Superior temporal gyrus (tissue), 1 donor: ENCODE results near the gene NFAM1.

Experiments used
- DNase-seq: peaks from one replicate; pipeline ENCODE4 v3.0.0-alpha.2; 2016; ENCODE audit errors: extremely low spot score

NFAM1 gene

DNA sequence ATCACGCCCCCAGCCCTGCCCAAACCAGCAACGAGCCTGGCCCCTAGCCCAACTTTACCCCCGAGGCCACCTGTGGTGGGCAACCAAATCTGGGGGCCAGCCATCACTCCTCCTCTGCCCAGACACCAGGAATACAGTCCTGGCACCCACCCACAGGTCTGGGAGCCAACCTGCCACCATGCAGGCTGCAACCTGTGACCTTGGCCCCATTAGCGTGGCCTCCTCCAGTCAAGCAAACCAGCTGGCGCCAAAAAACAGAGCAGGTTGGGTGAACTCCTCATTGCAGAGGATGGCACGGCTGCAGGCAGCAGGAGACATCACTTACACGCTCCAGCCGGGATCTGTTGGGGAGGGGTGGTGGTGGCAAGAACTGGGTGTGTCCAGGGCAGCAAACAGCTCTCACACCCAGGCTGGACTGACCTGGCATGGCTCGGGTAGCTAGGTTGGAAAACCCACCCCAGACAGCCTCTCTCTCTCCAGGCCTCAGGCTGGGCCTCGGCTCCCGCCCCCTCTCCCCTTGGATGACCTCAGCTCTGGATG lies 96.3 kb downstream of the NFAM1 start:
- no peak for DNase-seq

DNA sequence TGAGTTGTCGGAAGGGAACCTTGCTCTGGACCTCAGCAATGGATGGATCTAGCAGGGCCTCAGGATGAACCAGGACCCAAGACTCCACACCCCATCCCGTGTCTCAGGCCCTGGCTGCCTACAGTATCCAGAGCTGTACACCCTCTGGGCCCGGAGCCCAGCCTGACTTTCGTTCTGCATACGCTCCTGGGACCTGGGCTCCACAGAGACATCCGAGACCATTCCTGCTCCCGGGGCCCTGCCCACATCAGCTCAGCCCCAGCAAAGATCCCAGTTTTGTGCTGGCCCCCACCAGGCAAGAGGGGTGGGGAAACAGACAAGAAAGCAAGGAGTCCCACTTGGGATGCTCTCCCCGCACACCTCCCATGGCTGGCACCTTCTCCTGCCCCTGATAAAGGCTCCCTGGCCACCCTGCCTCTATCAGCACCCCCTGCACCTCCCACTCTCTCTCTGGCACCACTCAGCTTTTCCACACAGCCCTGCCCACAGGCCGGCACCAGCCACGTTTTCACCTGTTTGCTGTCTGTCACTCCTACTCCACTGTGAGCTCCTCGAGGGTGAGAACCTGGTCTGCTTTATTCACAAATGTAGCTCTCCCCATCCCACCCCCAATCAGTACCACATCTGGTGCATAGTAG lies 97.2 kb downstream of the NFAM1 start:
- no peak for DNase-seq

GRCh38 chr22:42333544-42333943 lies 98.7 kb downstream of the NFAM1 start:
- DNase-seq, result no peak

- DNase-seq, result no peak
Observed at GRCh38 chr22:42332089-42332488, 100.1 kb downstream of the NFAM1 start.

- no peak for DNase-seq
Observed at GRCh38 chr22:42331014-42331413, 101.2 kb downstream of the NFAM1 start.
